Ramos (cell line): ENCODE results near the gene NUDT5.
"Not testable (repeated sequence)": the region's sequence is repeated elsewhere in the genome, so short reads cannot be mapped to it uniquely, and the experiment has no call there.

Experiments
- in situ Hi-C: fragments of 300-500 bp; cut with MboI; formaldehyde crosslinking; loops from one replicate; pipeline ENCODE4 v1.14.3; 2022; ENCODE audit warnings: low sequenced_read_pairs; ENCODE audit not compliant: unreplicated experiment

NUDT5 gene

GRCh38 chr10:12195603-12196506, at the start of gene NUDT5, which contains the start of gene CDC123:
TSS of gene NUDT5 (minus strand) at chr10:12195891. CDS start at chr10:12186291, 9,600 bp downstream.
TSS of gene CDC123 (plus strand) at chr10:12196188. CDS start at chr10:12196246, 58 bp downstream.
- in situ Hi-C loops: no loop called here

- in situ Hi-C loops: no loop called here
These were observed 48.4 kb upstream of the NUDT5 start for GRCh38 chr10:12243864-12244620.

DNA sequence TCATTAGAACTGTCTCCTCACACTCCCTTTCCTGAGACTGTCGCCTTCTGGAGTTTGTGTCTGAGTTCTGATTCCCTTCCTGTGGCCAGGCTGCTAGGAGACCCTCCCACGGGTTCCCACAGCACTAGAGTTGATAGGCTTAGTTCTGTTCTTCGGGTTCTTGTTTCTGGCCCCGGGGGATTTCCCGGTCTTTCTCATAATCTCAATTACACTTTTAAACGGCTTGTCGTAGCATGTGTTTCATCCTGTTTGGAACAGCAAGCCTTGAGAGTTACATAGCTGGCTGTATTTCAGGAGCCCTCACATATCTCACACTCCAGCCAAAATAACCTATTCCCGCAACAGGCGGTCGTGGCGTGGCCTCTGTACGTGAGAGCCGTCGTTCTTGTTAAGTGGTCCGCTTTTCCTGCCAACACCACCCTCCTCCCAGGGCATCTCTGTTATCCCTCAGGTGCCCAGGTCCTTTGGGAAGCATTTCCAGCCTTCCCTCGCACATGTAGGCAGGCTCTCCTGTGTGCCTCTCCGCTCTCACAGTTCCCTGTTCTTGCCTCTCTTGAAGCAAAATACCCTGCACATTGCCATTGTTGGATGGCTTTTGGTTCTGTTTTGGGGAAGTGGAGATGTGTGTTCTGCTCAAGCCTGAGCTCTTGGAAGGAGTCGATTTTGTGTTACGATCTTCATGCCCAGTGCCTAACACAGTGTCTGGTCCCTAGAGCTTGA, 46.3 kb upstream of the NUDT5 start:
- in situ Hi-C loops: no loop called here

GRCh38 chr10:12238821-12239220, 43.1 kb upstream of the NUDT5 start:
- in situ Hi-C loops: no loop called here

DNA sequence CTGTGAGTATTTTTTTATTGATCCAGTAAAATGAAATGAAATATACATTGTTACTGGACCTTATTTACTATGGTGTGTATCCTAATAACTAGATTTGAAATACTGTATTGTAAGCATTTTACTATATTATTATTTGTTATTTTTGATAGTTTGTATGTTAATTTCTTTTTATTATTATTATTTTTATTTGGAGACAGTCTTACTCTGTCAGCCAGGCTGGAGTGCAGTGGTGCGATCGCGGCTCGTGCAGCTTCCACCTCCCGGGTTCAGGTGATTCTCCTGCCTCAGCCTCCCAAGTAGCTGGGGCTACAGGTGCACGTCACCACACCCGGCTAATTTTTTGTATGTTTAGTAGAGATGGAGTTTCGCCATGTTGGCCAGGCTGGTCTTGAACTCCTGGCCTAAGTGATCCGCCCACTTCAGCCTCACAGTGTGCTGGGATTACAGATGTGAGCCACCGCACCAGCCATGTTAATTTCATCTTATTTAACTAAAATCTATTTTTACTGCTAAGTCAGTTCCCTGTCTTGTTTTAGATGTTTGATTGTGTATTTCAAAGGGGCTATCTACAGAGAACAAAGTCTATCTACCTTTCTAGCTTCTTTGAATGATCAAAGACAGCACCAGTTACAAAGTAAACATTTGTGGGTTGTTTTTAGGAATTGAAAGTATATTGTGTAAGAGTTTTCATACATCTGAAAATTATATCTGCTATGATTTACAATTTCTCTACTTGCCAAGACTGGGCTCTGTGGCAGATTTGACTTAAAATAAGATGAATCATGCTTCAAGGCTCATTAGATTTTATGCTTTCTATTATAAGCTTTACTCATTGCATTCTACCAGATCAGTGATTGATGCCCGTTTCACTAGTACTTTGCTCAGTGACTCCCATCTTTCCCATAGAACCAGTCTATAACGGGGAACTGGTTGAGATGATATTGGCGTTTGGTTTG, 41.9 kb upstream of the NUDT5 start:
- in situ Hi-C loops: no loop called here

GRCh38 chr10:12235796-12236195, 40.1 kb upstream of the NUDT5 start:
- in situ Hi-C loops: no loop called here

- in situ Hi-C loops: no loop called here
These were observed 39.5 kb upstream of the NUDT5 start for GRCh38 chr10:12235116-12235694.

DNA sequence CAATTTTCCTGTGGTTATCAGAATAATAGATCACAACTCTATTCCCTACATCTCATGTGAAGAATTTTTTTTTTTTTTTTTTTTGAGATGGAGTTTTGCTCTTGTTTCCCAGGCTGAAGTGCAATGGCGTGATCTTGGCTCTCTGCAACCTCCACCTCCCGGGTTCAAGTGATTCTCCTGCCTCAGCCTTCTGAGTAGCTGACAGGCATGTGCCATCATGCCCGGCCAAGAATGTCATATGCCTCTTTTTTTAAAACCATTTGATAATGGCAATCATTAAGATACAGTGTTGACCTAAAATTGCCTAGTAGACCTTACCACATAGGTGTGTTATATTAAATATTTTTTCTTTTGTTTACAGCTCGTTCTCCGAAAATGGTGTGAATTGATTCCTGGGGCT, 39.0 kb upstream of the NUDT5 start:
- in situ Hi-C loops: not testable (repeated sequence)

DNA sequence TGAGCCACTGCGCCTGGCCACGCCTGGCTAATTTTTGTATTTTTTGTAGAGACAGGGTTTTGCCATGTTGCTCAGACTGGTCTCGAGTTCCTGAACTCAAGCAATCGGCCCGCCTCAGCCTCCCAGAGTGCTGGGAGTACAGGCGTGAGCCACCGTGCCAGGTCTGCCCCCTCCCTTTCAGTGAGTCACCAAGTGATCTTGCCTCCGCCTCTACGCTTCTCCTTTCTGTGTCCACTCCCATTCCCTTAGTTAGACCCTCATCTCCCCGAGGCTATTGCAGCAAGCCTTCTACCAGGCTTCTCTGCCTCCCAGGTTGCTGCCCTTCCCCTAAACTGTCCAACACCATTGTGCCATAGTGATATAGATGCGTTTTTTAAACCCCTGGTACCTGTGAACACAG, 33.2 kb upstream of the NUDT5 start:
- in situ Hi-C loops: no loop called here

- in situ Hi-C loops: not testable (repeated sequence)
These were observed 30.7 kb upstream of the NUDT5 start for GRCh38 chr10:12226438-12226837.

DNA sequence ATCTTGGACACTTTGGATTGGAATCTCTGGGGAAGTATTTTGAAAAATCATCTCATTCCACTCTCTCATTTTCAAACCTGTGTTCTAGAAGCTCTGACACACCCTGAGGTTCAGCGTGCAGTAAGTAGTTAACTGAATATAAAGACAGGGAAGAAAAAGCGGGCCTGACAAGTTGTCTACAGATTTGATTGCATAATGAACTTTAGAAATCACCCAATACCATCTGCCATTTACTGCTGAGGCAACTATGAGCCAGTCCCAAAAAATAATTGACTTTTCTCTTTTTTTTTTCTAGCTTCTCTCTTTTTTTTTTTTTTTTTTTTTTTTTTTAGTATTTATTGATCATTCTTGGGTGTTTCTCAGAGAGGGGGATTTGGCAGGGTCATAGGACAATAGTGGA, 29.8 kb upstream of the NUDT5 start:
- in situ Hi-C loops: no loop called here

GRCh38 chr10:12221323-12222298, 25.9 kb upstream of the NUDT5 start:
- in situ Hi-C loops: no loop called here

DNA sequence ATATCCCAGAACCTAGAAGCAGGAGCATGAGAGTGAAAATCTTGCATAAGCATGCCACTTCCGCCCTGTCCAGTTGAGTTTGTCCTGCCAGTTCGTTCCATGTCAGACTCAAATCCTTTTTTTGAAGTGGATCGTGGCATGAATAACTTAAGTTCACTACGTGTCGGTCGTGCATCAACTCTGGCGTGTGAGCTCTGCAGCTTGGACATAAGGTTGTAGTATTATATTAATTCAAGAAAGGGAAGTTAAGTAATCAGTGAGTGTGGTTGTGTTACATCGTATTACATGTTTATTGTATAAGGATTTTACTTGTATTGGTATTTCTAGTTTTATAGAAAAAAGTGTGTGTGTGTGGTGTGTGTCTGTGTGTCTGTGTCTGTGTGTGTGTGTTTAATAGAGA, 23.3 kb upstream of the NUDT5 start:
- in situ Hi-C loops: no loop called here

- in situ Hi-C loops: no loop called here
These were observed 19.1 kb upstream of the NUDT5 start for GRCh38 chr10:12214763-12215218.

GRCh38 chr10:12214093-12214492, 18.4 kb upstream of the NUDT5 start:
- in situ Hi-C loops: no loop called here

DNA sequence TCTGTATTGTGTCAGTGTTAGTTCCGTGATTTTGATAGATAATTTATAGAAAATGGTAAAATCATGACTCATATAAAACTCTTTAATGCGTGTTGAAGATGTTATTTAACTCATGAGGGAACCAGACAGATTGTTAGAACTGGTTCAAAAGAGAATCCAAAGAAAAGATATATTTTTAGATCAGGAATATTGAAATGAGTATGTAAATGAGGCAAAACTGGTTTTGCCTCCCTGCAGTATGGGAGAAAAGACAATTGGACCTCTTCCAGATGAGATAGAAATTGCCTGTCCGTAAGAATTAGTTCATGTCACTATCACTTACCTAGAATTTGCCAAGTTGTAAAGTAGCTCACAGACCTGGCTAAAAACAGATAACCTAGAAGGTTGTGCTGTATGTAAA, 17.9 kb upstream of the NUDT5 start:
- in situ Hi-C loops: no loop called here

- in situ Hi-C loops: no loop called here
These were observed 16.8 kb upstream of the NUDT5 start for GRCh38 chr10:12212454-12212853.

DNA sequence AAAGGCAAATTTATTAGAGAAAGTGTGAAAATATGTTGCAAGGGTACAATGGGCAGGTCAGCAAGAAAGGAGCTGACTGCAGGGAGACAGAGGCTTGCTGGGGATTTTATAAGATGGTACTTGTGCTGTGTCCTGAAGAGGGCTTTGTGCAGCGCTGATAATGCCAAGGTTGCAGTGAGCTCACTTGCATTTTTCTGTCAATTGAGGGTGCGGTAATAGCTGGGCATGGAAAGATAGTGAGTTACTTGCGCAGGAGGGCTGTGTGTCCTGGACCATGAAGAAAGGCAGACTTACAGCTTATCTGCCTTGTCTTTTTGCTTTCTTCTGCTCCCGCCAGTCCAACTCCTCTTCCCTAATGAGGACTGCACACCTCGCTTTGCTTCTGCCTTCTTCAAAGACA, 12.8 kb upstream of the NUDT5 start:
- in situ Hi-C loops: no loop called here
